ENCODE results near the gene CHID1. TPM values are rescaled to one million over a fixed set of nuclear protein-coding genes. Genes with fewer than 3 reads are reported as not detected.

The CHID1 gene
- 105 and 112 TPM in 2 replicates for total RNA-seq

DNA sequence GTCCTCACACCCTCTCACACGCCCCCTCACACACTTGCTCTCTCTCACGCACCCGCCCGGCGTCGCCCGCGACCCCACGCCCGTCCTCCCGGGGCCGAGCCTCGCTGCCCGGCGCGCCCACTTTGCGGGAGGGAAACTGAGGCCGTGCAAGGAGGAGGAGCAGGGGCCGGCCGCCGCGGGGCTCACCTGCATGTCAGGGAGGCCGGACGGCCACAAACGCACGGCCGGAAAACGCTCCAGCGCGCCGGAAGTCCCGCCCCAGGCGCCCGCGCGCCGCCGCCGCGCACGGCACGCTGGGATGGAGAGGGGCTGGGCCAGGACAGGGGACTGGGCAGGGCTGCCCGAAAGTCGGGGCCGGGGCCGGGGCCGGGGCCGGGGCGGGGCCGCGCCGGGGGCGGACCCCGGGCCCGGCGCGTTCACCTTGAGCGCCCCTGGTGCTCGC lies at the start of gene CHID1:
Gene CHID1 (minus strand): TSS at position 222 of the 442 bp plus-strand sequence. CDS start 5,994 bp downstream, outside the sequence.

DNA sequence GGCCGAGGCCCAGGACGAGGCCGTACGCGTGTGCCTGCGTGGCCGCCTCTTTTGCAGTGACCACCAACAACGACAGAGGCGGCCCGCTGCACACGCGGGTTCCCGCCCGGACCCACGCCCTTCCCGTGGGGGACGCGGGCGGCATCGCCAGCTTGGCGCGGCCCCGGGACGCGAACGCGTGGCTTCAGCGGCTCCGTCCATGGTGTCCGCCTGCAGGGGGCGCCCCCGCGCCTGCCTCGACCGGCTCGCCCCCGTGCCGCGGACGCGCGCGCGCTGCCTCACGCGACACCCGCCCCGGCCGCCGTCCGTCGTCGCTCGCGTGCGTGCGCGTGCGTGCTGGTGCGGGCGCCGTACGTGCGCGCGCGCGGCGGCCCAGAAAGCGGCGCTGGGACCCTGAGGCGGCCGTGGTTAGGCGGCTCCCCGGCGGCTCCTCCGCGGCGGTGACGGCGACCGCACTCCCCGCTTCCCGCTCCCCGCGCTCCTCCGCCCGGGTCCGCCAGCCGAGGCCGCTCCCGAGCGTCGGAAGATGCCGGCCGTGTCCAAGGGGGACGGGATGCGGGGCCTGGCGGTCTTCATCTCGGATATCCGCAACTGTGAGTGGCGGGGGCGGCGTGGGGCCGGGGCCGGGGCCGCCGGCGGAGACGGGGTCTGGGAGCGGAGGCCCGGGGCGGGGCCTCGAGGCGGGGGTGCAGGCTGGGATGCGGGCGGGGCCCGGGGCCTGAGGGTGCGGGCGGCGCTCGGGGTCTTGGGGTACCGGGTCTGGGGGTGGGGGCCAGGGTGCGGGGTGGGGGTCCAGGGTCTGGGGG lies 15.1 kb upstream of the CHID1 start, which contains the start of gene AP2A2:
Gene AP2A2 (plus strand): TSS at position 375 of the 806 bp plus-strand sequence. CDS start 152 bp downstream, at position 527.

DNA sequence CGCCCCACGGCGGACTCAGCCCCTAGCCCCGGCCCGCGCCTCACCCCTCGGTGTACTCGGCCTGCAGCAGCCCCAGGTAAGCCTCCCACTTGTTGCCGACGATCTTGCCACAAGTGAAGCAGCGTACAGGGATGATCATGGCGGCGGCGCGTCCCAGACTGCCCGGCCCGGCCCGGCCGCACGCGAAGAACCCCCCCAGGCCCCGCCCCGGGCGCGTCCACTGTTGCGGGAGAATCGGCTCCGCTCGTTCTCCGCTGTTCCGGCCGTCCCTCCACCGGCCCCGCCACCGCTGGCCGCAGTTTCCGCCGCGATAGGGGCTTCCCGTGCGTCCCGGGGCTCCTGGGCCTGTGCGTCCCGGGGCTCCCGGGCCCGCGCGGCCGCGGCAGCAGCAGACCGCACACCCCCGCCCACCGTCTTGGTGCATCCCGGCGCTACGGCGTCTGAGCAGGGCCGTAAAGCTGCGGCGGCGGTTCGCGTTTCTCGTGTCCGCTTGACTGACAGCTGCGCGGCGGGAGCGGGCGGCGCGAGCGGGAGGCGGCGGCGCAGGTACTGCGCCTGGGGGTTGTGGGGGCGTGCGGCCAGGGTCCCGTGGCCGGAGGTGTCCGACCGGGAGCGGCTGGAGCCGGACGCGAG lies 68.1 kb downstream of the CHID1 start, which contains the start of the genes POLR2L and TSPAN4:
Gene POLR2L (minus strand): TSS at position 160 of the 633 bp plus-strand sequence. CDS start 21 bp downstream, at position 139.
Gene TSPAN4 (plus strand): TSS at position 483 of the 633 bp plus-strand sequence. CDS start 7,453 bp downstream, outside the sequence.

DNA sequence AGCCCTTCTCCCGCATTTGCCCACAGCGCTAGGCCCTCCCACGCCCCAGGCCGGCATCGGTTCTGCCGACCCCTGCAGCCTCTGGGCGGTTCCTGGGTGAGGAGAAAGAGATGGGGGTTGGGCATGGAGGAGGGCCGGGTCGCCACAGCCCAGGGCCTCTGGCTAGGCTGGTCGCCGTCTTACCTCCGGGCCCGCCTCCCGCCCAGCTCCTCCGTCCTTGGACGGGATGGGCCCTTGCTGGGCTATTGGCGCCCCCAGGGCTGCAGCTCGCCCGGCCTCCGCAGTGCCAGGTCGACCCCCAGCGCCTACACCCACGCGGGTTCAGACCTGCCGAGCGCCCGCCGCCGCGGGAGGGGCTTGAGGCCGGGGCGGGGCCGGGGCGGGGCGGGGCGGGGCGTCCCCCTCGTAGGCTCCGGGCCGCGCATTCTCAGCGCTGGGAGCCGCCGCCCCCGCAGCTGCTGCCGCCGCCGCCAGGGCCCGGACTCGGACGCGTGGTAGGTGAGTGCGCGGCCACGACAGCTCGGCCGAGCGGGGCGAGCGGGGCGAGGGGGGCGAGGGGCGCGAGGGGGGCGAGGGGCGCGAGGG lies 78.0 kb downstream of the CHID1 start, which contains the start of gene CD151:
Gene CD151 (plus strand): TSS at position 424 of the 585 bp plus-strand sequence. CDS start 3,118 bp downstream, outside the sequence.

DNA sequence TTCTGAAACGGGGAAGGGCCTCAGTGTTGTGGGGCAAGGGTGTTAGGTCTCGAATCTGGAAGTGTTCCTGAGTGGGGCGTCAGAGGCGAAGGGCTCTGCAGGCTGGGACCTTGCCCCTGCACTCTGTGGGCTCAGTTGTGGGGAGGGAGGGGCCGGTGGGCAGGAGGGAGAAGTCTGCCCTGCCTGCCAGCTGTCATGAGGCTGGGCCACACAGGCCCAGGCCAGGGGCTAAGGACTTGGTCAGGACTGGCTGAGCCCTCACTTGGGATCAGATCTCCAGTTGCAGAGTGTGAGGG lies 82.8 kb downstream of the CHID1 start, which contains the start of gene CRACR2B:
Gene CRACR2B (plus strand): TSS at position 23 of the 296 bp plus-strand sequence. CDS start 689 bp downstream, outside the sequence.

DNA sequence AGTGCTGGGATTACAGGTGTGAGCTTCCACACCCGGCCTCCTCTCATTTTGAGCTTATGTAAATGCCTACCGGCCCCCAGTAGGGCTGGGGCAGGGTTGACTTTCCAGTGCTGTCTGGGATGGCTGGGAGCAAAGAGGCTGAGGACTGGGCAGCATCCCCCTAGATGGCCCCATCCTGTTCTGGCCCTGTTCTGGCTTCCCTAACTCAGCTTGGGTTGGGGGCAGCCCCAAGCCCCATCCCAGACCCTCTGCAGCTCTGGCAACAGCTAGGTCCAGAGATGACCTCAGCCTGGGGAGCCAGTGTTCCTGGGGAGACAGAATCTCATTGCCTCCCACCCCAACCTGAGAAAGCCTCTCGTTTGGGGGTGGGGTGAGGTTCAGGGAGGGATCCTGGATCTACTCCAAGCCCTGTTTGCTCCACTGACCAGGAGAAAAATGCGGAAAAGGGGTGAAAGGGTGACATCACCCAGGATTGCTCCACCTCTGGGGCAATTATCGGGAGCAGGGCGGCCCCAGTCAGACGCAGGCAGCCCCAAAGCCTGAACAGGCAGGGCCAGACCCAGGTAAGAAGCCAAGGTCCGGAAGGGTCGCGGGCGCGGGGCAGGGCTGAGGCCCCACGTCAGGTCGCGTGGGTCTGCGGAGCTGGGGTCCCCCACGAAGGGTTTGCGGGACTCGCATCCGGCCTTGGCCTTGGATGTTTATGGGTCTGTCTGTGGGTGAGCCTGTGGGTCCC lies 92.0 kb downstream of the CHID1 start, which contains the start of gene PNPLA2:
Gene PNPLA2 (plus strand): TSS at position 519 of the 733 bp plus-strand sequence. CDS start 805 bp downstream, outside the sequence.

Other genes with a start within 250 kb of the CHID1 start
- gene DEAF1, start 215.6 kb downstream of the CHID1 start, total RNA-seq = 22.6 and 31.6 TPM in 2 replicates
- gene TMEM80, start 215.0 kb downstream of the CHID1 start, total RNA-seq = 8.3 and 10.1 TPM in 2 replicates
- 18.7 and 31.3 TPM in 2 replicates for gene EPS8L2, start 204.6 kb downstream of the CHID1 start, total RNA-seq
- 121 and 178 TPM in 2 replicates for gene TALDO1, start 163.3 kb downstream of the CHID1 start, total RNA-seq
- gene GATD1, start 133.3 kb downstream of the CHID1 start, total RNA-seq = 17.8 and 30.4 TPM in 2 replicates
- 0.89 and 1.8 TPM in 2 replicates for gene CEND1, start 120.7 kb downstream of the CHID1 start, total RNA-seq
- 8.9 and 28.8 TPM in 2 replicates for gene SLC25A22, start 112.5 kb downstream of the CHID1 start, total RNA-seq
- 15.7 and 15.8 TPM in 2 replicates for gene PIDD1, start 105.6 kb downstream of the CHID1 start, total RNA-seq
- gene RPLP2, start 100.8 kb downstream of the CHID1 start, total RNA-seq = 123 and 263 TPM in 2 replicates
- gene PNPLA2, start 91.9 kb downstream of the CHID1 start, total RNA-seq = 23.5 and 32.9 TPM in 2 replicates
- gene CRACR2B, start 82.9 kb downstream of the CHID1 start, total RNA-seq = 0.30 and 1.2 TPM in 2 replicates
- gene CD151, start 77.9 kb downstream of the CHID1 start, total RNA-seq = 986 and 1,024 TPM in 2 replicates
- 32.7 and 88.1 TPM in 2 replicates for gene POLR2L, start 68.3 kb downstream of the CHID1 start, total RNA-seq
- 178 and 183 TPM in 2 replicates for gene TSPAN4, start 68.0 kb downstream of the CHID1 start, total RNA-seq
- gene AP2A2, start 15.1 kb upstream of the CHID1 start, total RNA-seq = 28.8 and 46.0 TPM in 2 replicates
- gene MUC6, start 125.9 kb upstream of the CHID1 start, total RNA-seq = not detected in 2 replicates
- gene MUC2, start 164.1 kb upstream of the CHID1 start, total RNA-seq = not detected in 2 replicates
- not detected in 2 replicates for gene MUC5AC, start 247.1 kb upstream of the CHID1 start, total RNA-seq

All from smooth muscle cell of the umbilical artery (primary cell).